NT2/D1 (cell line): ENCODE measurements around the gene SLC9A7.

Experiments used
- SUZ12 ChIP-seq: IDR thresholded peaks from 2 replicates; pipeline ENCODE4 v1.6.1; 2011; ENCODE audit not compliant: insufficient read length, insufficient read depth; ENCODE audit errors: extremely low read depth
- YY1 ChIP-seq: IDR thresholded peaks from 2 replicates; pipeline ENCODE4 v1.6.1; 2011; ENCODE audit not compliant: insufficient read length, insufficient read depth
- ZNF274 ChIP-seq: IDR thresholded peaks from 2 replicates; pipeline ENCODE4 v1.6.1; 2011; ENCODE audit warnings: mild to moderate bottlenecking, low read depth, low read length

- TF ChIP-seq ZNF274 (no peak), YY1 (no peak), SUZ12 (no peak)
Observed at GRCh38 chrX:46678232-46678631, 80.7 kb downstream of the SLC9A7 start.
